Upper lobe of right lung (tissue), 1 donor: Measurements from ENCODE around the gene TRPM5. TPM values are rescaled to one million over a fixed set of nuclear protein-coding genes. Genes with fewer than 3 reads are reported as not detected.

Source experiments
- ATAC-seq: fragments of 200-7000 bp; cut with Tn5 transposase; one replicate; pipeline ENCODE4 v1.9.1; 2020; ENCODE audit warnings: mild to moderate bottlenecking, moderate library complexity
- DNase-seq: peaks from one replicate; pipeline ENCODE4 v3.0.0-alpha.2; 2020
- H3K27ac ChIP-seq: fragments of 200-600 bp; one replicate; pipeline ENCODE4 v1.8.0; 2022
- H3K27me3 ChIP-seq: fragments of 200-600 bp; one replicate; pipeline ENCODE4 v1.8.0; 2022; ENCODE audit warnings: mild to moderate bottlenecking
- H3K36me3 ChIP-seq: fragments of 200-600 bp; one replicate; pipeline ENCODE4 v1.8.0; 2022
- H3K4me1 ChIP-seq: fragments of 200-600 bp; one replicate; pipeline ENCODE4 v1.8.0; 2022
- H3K4me3 ChIP-seq: fragments of 200-600 bp; one replicate; pipeline ENCODE4 v1.8.0; 2022; ENCODE audit warnings: mild to moderate bottlenecking
- H3K9me3 ChIP-seq: fragments of 200-600 bp; one replicate; pipeline ENCODE4 v1.8.0; 2022
- intact Hi-C: fragments of 100-400 bp; cut with DNase I; formaldehyde crosslinking; loops from one replicate; pipeline ENCODE4 v1.11.0; 2022
- total RNA-seq: library from RNA; stranded (reverse); fragmentation: NEBNext Ultra II Directional; extraction: Animal tissue kit (Norgen Biotek cat#: 25700); gene quantifications from one replicate; pipeline ENCODE4 v1.2.1, GENCODE V29; 2021
- TF ChIP-seq, protein P1 (sequence below): fragments of 200-600 bp; IDR thresholded peaks from one replicate; pipeline ENCODE4 v1.8.0; 2022; ENCODE audit warnings: antibody characterized with exemption
- donor health status: DM: no; HTN: yes; CAD: no; lungs with severe emphysema.

The TRPM5 gene
- total RNA-seq, 1 donor from 2014 or later = not detected

- Histone ChIP-seq H3K36me3 (no peaks in the 10 kb centered on the region), H3K4me3 (no peak overlapping the region), H3K9me3 (no peaks in the 10 kb centered on the region), H3K4me1 (peaks cover 23% of the 10 kb centered on the region), H3K27me3 (peaks cover 7% of the 10 kb centered on the region), H3K27ac (no peak overlapping the region)
- TF ChIP-seq, protein P1, sequence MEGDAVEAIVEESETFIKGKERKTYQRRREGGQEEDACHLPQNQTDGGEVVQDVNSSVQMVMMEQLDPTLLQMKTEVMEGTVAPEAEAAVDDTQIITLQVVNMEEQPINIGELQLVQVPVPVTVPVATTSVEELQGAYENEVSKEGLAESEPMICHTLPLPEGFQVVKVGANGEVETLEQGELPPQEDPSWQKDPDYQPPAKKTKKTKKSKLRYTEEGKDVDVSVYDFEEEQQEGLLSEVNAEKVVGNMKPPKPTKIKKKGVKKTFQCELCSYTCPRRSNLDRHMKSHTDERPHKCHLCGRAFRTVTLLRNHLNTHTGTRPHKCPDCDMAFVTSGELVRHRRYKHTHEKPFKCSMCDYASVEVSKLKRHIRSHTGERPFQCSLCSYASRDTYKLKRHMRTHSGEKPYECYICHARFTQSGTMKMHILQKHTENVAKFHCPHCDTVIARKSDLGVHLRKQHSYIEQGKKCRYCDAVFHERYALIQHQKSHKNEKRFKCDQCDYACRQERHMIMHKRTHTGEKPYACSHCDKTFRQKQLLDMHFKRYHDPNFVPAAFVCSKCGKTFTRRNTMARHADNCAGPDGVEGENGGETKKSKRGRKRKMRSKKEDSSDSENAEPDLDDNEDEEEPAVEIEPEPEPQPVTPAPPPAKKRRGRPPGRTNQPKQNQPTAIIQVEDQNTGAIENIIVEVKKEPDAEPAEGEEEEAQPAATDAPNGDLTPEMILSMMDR = no peak
- DNase-seq (peak; percentile 59), ATAC-seq (no peak)
- intact Hi-C loops = no loop called here
Measured at GRCh38 chr11:2450321-2451041, 6.2 kb upstream of the TRPM5 start.

GRCh38 chr11:2449548-2450320, 5.4 kb upstream of the TRPM5 start:
- no peak for ATAC-seq
- intact Hi-C loops = no loop called here
- H3K4me1 ChIP-seq = peaks cover 25% of the 10 kb centered on the region
- H3K36me3 ChIP-seq = no peaks in the 10 kb centered on the region
- no peaks in the 10 kb centered on the region for H3K9me3 ChIP-seq
- TF ChIP-seq, protein P1 = no peak
- peaks cover 9% of the 10 kb centered on the region for H3K27me3 ChIP-seq
- H3K4me3 ChIP-seq = no peak overlapping the region
- DNase-seq = peak; percentile 40
- H3K27ac ChIP-seq = no peak overlapping the region

GRCh38 chr11:2448661-2449547, 4.6 kb upstream of the TRPM5 start:
- Histone ChIP-seq H3K4me1 (peaks cover 29% of the 10 kb centered on the region), H3K36me3 (no peaks in the 10 kb centered on the region), H3K27ac (no peak overlapping the region), H3K27me3 (peaks cover 9% of the 10 kb centered on the region), H3K4me3 (no peak overlapping the region), H3K9me3 (no peaks in the 10 kb centered on the region)
- TF ChIP-seq, protein P1 = no peak
- peak; percentile 59 for DNase-seq
- intact Hi-C loops = no loop called here
- no peak for ATAC-seq

DNA sequence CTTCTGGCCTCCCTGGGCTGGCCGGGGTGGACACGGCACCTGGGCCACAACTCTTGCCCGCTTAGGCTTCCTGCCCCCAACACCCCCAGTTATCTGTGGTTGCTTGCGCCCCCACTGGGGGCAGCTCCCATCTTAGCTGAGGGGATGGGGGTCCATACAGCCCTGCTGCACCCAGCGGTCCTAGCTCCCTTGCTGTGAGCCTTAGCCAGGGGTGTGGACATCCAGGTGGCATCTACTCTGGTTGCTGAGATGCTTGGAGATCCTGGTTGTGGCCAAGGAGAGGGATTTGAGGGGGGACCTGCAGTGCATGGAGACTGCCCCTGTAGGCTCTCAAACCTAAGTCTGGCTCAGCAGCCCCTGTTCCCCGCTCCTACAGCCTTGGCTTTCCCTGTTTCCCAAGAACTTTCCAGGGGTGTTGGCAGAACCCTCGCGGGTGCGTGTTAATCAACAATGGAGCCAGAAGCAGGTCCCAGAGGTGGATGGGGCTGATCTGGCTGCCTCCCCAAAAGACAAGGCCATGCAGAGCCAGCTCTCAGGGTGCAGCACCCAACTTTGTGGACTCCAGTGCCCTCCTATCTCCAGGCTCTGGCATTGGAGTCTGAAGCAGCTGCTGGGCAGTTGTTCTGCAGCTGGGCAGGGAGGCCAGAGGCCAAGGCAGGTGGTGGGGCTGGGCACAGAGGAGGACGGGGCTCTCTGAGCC, 3.8 kb upstream of the TRPM5 start:
- no peak for ATAC-seq
- TF ChIP-seq, protein P1 = no peak

More for the DNA sequence above, 3.8 kb upstream of the TRPM5 start:
- intact Hi-C loops = no loop called here
- H3K4me3 ChIP-seq = peak overlapping the region; percentile 57
- H3K27me3 ChIP-seq = peaks cover 9% of the 10 kb centered on the region
- no peaks in the 10 kb centered on the region for H3K9me3 ChIP-seq
- no peaks in the 10 kb centered on the region for H3K36me3 ChIP-seq
- peaks cover 29% of the 10 kb centered on the region for H3K4me1 ChIP-seq
- DNase-seq = no peak
- peak overlapping the region; percentile 47 for H3K27ac ChIP-seq
